ENCODE results near the gene PSMG3. TPM values are rescaled to one million over a fixed set of nuclear protein-coding genes. Genes with fewer than 3 reads are reported as not detected.

The PSMG3 gene
- total and polyA plus RNA-seq, 7 donors = 11.8 to 59.1 (median 18.2) TPM

DNA sequence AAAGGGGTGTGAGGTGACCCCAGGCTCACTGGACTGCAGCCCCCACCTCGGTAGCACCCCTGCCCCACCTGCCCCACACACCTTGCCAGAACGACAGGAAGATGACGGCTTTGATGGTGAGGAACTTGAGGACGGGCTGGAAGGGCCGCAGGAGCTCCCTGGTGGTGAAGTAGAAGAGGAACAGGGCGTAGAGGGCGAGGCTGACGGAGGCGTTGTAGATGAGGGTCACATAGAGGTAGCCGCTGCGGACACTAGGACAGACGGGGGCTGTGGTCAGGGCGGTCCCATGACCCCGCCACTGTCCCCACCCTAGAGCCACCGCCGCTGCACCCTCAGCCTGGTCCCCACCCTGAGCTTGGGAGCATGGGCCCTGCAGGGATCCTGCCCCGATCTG, 21.4 kb downstream of the PSMG3 start:
- Histone ChIP-seq H3K27ac (no peak overlapping the region), H3K4me1 (no peaks in the 10 kb centered on the region), H3K27me3 (ENCODE audit: insufficient read depth in 3 of 3, low read length in 2 of 3) (no peaks in the 10 kb centered on the region), H3K9me3 (no peaks in the 10 kb centered on the region), H3K36me3 (ENCODE audit: insufficient read depth in 1 of 2, low read depth in 1 of 2) (peaks cover 2 to 38% of the 10 kb centered on the region in 2 donors), H3K4me3 (no peak overlapping the region)
- DNase-seq (peak in 1 of 2 donors; percentile 49), ATAC-seq (no peak)
- intact Hi-C loops (cut with DNase I) = no loop called here
- WGBS, 3 donors = 69 to 77% (median 76%) methylated on average over 13 to 17 of the region's 17 CpGs
- TF ChIP-seq, protein P1, sequence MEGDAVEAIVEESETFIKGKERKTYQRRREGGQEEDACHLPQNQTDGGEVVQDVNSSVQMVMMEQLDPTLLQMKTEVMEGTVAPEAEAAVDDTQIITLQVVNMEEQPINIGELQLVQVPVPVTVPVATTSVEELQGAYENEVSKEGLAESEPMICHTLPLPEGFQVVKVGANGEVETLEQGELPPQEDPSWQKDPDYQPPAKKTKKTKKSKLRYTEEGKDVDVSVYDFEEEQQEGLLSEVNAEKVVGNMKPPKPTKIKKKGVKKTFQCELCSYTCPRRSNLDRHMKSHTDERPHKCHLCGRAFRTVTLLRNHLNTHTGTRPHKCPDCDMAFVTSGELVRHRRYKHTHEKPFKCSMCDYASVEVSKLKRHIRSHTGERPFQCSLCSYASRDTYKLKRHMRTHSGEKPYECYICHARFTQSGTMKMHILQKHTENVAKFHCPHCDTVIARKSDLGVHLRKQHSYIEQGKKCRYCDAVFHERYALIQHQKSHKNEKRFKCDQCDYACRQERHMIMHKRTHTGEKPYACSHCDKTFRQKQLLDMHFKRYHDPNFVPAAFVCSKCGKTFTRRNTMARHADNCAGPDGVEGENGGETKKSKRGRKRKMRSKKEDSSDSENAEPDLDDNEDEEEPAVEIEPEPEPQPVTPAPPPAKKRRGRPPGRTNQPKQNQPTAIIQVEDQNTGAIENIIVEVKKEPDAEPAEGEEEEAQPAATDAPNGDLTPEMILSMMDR (IDR thresholded peaks at IDR 0.05) = no peak

DNA sequence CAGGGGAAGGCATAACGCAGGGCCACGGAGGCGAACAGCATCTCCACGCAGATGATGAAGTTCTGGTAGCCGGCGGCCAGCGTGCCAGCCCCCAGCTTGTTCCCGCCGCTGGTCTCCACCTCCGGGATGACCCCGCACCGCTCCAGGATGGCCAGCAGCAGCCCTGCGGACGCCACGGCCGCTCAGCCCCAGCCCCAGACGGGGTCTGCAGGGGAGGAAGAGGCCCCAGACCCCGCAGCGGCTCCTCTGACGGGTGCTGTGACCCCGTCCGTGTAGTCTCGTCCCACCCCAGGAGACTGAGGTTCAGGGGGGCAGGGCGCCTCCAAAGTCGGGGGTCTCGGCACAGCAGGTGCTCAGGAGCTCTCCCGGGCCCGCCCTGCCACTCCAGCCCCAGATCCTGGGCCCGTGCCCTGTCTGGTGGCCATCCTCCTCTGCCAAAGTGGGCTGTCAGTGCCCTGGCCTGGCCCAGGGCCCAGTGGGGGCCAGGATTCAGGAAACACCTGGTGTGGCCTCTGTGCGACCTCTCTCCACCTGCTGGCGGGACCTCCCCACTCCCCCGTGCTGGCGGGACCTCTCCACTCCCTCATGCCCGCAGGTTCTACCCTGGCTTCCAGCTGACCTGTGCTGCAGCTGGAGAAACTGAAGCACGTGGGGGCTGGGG, 21.9 kb downstream of the PSMG3 start:
- 76 to 80% (median 78%) methylated on average over 30 to 35 of the region's 35 CpGs for WGBS, 3 donors
- H3K27me3 ChIP-seq (ENCODE audit: insufficient read depth in 3 of 3, low read length in 2 of 3) = no peaks in the 10 kb centered on the region
- peaks cover 2 to 44% of the 10 kb centered on the region in 2 donors for H3K36me3 ChIP-seq (ENCODE audit: insufficient read depth in 1 of 2, low read depth in 1 of 2)
- ATAC-seq (no peak), DNase-seq (peak; percentile 15 to 44)
- no peaks in the 10 kb centered on the region for H3K4me1 ChIP-seq
- no peak overlapping the region for H3K27ac ChIP-seq
- H3K9me3 ChIP-seq = no peaks in the 10 kb centered on the region
- TF ChIP-seq, protein P1 (IDR thresholded peaks at IDR 0.05) = no peak
- no peak overlapping the region for H3K4me3 ChIP-seq
- intact Hi-C loops (cut with DNase I) = no loop called here

DNA sequence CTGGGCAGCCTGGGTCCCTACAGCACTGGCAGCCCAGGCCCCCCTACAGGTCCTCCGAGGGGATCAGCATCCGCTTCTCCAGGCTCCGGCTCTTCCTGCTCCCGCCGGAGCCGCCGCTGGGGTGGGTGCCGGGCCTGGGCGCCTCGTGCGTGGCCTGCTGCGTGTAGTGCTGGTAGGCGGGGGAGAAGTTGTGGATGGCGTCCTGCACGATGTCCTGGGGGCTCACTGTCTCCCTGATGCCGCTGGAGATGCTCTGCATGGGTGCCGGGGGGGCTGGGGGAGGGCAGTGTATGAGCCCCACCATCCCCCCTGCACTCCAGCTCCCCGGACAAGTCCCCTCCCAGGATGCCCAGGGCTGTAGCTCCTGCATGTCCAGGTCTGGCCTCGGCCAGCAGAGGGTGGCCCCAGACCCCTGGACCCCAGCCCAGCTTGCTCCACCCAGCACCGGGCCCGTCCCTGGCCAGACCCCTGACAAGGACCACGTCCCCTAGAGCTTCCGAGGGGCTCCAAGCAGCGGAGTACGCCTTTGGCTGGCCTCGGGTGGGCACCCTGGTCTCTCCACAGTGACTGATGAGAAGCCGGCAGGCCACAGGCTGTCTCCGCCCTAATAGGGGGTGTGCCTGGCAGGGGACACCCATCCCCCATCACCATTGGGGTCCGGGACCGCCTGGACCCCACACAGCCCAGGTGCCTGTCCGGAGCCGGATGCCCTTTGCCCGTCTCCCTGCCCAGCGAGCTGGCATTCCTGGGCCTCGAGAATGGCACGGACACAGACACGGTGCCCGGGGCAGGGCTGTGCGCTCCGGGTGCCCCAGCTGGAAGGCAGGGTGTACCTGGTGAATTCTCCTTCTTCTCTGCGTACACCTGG, 22.7 kb downstream of the PSMG3 start:
- 85 to 89% (median 85%) methylated on average over 39 to 41 of the region's 41 CpGs for WGBS, 3 donors
- intact Hi-C loops (cut with DNase I) = no loop called here

DNA sequence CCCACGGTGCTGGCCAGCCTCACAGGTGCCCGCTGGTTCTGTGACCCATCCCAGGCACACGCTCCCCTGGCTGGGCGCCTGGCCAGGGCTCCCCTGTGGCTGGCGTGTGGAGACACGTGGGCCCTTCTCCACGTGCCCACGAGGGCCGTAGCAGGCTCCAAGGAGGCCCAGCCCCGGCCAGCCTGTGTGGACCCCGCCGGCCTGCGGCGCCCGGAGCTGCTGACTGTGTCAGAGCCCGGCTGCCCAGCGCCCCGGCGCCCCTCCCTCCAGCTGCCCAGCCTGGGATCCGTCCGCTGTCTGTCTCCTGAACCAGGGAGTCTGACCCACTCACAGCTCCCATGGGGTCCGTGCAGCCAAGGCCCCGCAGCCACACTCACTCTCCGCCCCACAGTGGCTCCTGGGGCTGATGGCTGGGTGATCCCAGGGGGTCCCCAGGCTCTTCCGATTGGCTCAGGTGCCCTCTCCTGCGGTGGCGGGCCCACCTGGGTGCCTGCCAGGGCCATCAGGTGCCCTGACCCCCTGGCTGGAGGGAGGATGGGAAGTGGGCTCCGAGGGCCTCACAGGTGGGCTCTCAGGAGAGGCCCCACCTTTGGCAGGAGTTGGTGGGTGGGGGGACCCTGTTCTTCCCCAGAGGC, 23.4 kb downstream of the PSMG3 start:
- Histone ChIP-seq H3K9me3 (no peaks in the 10 kb centered on the region), H3K36me3 (ENCODE audit: insufficient read depth in 1 of 2, low read depth in 1 of 2) (peaks cover 2 to 59% of the 10 kb centered on the region in 2 donors), H3K27me3 (ENCODE audit: insufficient read depth in 3 of 3, low read length in 2 of 3) (no peaks in the 10 kb centered on the region), H3K4me3 (no peak overlapping the region), H3K27ac (peak overlapping the region; percentile 16), H3K4me1 (no peaks in the 10 kb centered on the region)
- WGBS, 3 donors = 80 to 84% (median 81%) methylated on average over 27 to 28 of the region's 28 CpGs
- ATAC-seq (peak in 2 of 4 donors; percentile 7 to 10), DNase-seq (peak; percentile 13 to 58)
- TF ChIP-seq, protein P1 (IDR thresholded peaks at IDR 0.05) = no peak
- intact Hi-C loops (cut with DNase I) = no loop called here

More for the DNA sequence above, 22.7 kb downstream of the PSMG3 start:
- DNase-seq (peak; percentile 13 to 58), ATAC-seq (no peak)
- H3K4me3 ChIP-seq = no peak overlapping the region
- no peaks in the 10 kb centered on the region for H3K27me3 ChIP-seq (ENCODE audit: insufficient read depth in 3 of 3, low read length in 2 of 3)
- no peaks in the 10 kb centered on the region for H3K9me3 ChIP-seq
- TF ChIP-seq, protein P1 (IDR thresholded peaks at IDR 0.05) = no peak
- H3K27ac ChIP-seq = no peak overlapping the region
- H3K36me3 ChIP-seq (ENCODE audit: insufficient read depth in 1 of 2, low read depth in 1 of 2) = peaks cover 2 to 51% of the 10 kb centered on the region in 2 donors
- H3K4me1 ChIP-seq = no peaks in the 10 kb centered on the region

All from psoas muscle (tissue), 8 donors.